GM12864 (cell line): Measurements from ENCODE around the gene PTPRD.

Source experiments
- DNase-seq: peaks from one replicate; pipeline ENCODE4 v3.0.0-alpha.2; 2011; ENCODE audit warnings: low read depth
- H3K4me3 ChIP-seq: 2 replicates; pipeline ENCODE4 v1.5.1; 2011; ENCODE audit warnings: mild to moderate bottlenecking, low read depth, low read length, control low read depth
- CTCF ChIP-seq: IDR thresholded peaks from 2 replicates; pipeline ENCODE4 v1.5.1; 2011; ENCODE audit warnings: low read depth, mild to moderate bottlenecking, moderate library complexity, low read length, control low read depth, inconsistent platforms; ENCODE audit errors: missing control alignments

PTPRD gene

GRCh38 chr9:10443181-10443867 lies 169.5 kb downstream of the PTPRD start:
- no peak for DNase-seq
- H3K4me3 ChIP-seq, result no peak overlapping the region
- TF ChIP-seq CTCF, result no peak

DNA sequence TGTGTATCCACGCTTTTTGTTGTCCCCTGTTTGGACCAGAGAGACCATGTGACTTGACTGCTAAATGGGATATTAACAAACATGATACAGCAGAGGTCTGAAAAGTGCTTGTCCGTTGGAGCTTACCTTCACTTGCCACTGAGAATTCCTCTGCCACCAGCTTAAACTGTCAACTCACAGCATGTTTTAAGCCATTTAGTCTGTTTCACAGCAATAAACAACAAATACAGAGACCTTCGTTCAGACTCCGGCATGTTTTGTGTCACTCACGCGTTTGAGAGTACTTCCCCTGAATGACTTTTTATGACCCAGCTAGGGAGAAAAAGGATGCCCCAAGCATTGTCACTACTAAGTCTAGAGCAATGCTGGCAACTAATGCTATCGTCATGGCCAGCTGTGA lies 173.8 kb downstream of the PTPRD start:
- no peak overlapping the region for H3K4me3 ChIP-seq
- no peak for TF ChIP-seq CTCF
- no peak for DNase-seq

GRCh38 chr9:10436756-10437155 lies 176.0 kb downstream of the PTPRD start:
- TF ChIP-seq CTCF, result no peak
- no peak for DNase-seq
- no peak overlapping the region for H3K4me3 ChIP-seq

DNA sequence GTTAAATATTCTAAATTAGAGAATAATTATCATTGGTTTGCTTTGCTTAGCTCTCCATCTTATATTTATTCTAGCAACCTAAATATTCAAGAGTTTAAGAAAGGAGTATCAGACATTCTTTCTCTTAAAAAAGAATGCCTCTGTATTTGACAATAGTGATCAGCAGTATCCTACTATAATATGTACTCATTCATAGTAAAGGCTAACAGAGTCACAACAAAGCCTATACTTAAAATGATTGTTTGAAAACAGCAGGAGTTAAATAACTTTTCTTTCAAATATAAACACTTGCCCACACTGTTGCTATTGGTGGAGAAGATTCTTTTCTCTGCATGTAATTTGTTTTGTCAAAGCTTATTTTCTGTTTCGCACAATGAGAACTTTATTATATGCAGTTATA lies 178.4 kb downstream of the PTPRD start:
- DNase-seq, result no peak
- no peak for TF ChIP-seq CTCF
- no peak overlapping the region for H3K4me3 ChIP-seq

DNA sequence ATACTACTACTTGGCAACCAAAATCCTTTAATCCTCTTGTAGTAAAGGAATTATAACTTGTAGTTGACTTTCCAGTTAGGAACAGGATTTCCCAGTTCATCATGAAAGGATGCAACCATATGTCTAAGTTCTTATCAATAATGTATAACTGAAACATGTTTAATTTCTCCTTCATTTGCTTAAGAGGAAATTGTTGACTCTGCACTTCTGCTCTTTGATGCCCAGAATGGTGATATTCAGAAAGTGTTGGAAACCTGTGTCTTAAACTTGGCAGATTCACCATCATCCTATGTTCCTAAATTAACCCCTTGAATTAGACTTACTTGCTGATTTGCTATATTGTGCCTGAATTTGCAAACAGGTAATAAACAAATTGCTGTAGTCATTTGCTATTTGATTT lies 201.5 kb downstream of the PTPRD start:
- no peak for TF ChIP-seq CTCF
- H3K4me3 ChIP-seq, result no peak overlapping the region
- DNase-seq, result no peak

GRCh38 chr9:10403283-10403682 lies 209.5 kb downstream of the PTPRD start:
- H3K4me3 ChIP-seq, result no peak overlapping the region
- DNase-seq, result no peak
- TF ChIP-seq CTCF, result no peak

GRCh38 chr9:10396615-10397014 lies 216.2 kb downstream of the PTPRD start:
- DNase-seq, result no peak
- H3K4me3 ChIP-seq, result no peak overlapping the region
- TF ChIP-seq CTCF, result no peak
